GM23338 (cell line): Measurements from ENCODE around the gene SMR3B. TPM values are rescaled to one million over a fixed set of nuclear protein-coding genes. Genes with fewer than 3 reads are reported as not detected.

ENCODE experiments used
- ATAC-seq: fragments of 200-7000 bp; cut with Tn5 transposase; 3 replicates; pipeline ENCODE4 v1.9.1; 2020
- DNase-seq: peaks from one replicate; pipeline ENCODE4 v3.0.0-alpha.2; 2015; ENCODE audit warnings: low spot score
- H2AFZ ChIP-seq: fragments of 200-600 bp; sonication (generic); 2 replicates; pipeline ENCODE4 v1.8.0; 2016; ENCODE audit warnings: antibody characterized with exemption, mild to moderate bottlenecking, moderate library complexity
- H3F3A ChIP-seq: fragments of 200-600 bp; sonication (generic); replicated peaks from 2 replicates; pipeline ENCODE4 v1.8.0; 2017; ENCODE audit warnings: antibody characterized with exemption, mixed run types, low read depth
- H3K27ac ChIP-seq: fragments of 200-600 bp; sonication (generic); 2 replicates; pipeline ENCODE4 v1.6.1; 2016; ENCODE audit warnings: low read depth
- H3K27me3 ChIP-seq: fragments of 200-600 bp; sonication (generic); 2 replicates; pipeline ENCODE4 v1.8.0; 2016; ENCODE audit warnings: mild to moderate bottlenecking, mixed run types, moderate library complexity; ENCODE audit not compliant: insufficient read depth
- H3K36me3 ChIP-seq: fragments of 200-600 bp; sonication (generic); 2 replicates; pipeline ENCODE4 v1.8.0; 2016; ENCODE audit warnings: mild to moderate bottlenecking; ENCODE audit not compliant: insufficient read depth
- H3K4me1 ChIP-seq: fragments of 200-600 bp; sonication (generic); 2 replicates; pipeline ENCODE4 v1.8.0; 2016; ENCODE audit warnings: mild to moderate bottlenecking, moderate library complexity; ENCODE audit not compliant: insufficient read depth
- H3K4me2 ChIP-seq: fragments of 200-600 bp; sonication (generic); 2 replicates; pipeline ENCODE4 v1.7.1; 2017; ENCODE audit warnings: mixed run types
- H3K4me3 ChIP-seq: fragments of 200-600 bp; sonication (generic); 2 replicates; pipeline ENCODE4 v1.6.1; 2016; ENCODE audit warnings: mixed run types
- H3K79me2 ChIP-seq: fragments of 200-600 bp; sonication (generic); replicated peaks from 2 replicates; pipeline ENCODE4 v1.8.0; 2017; ENCODE audit warnings: mild to moderate bottlenecking; ENCODE audit not compliant: insufficient read depth
- H3K9me2 ChIP-seq: fragments of 200-600 bp; sonication (generic); 2 replicates; pipeline ENCODE4 v1.8.0; 2017; ENCODE audit not compliant: insufficient read depth
- H4K20me1 ChIP-seq: fragments of 200-600 bp; sonication (generic); replicated peaks from 2 replicates; pipeline ENCODE4 v1.8.0; 2017; ENCODE audit warnings: mild to moderate bottlenecking; ENCODE audit not compliant: insufficient read depth
- H3K27ac Mint-ChIP-seq: 2 replicates; pipeline ENCODE4 v1.8.0; 2020; ENCODE audit warnings: inconsistent platforms, mild to moderate bottlenecking, moderate library complexity, mixed read lengths
- H3K27me3 Mint-ChIP-seq: 3 replicates; pipeline ENCODE4 v1.8.0; 2022; ENCODE audit warnings: low read depth, mild to moderate bottlenecking, moderate library complexity, mixed read lengths, inconsistent platforms; ENCODE audit not compliant: insufficient read depth, poor library complexity
- H3K36me3 Mint-ChIP-seq: 3 replicates; pipeline ENCODE4 v1.8.0; 2021; ENCODE audit warnings: low read depth, mild to moderate bottlenecking, inconsistent platforms, moderate library complexity, mixed read lengths
- H3K4me1 Mint-ChIP-seq: 3 replicates; pipeline ENCODE4 v1.8.0; 2020; ENCODE audit warnings: mild to moderate bottlenecking, inconsistent platforms, mixed read lengths
- H3K4me3 Mint-ChIP-seq: 3 replicates; pipeline ENCODE4 v1.8.0; 2021; ENCODE audit warnings: moderate library complexity, mild to moderate bottlenecking, inconsistent platforms, mixed read lengths
- H3K9me3 Mint-ChIP-seq: 3 replicates; pipeline ENCODE4 v1.8.0; 2020; ENCODE audit warnings: moderate library complexity, mild to moderate bottlenecking, inconsistent platforms, mixed read lengths
- CREB1 ChIP-seq: fragments of 250-450 bp; sonication (Bioruptor Pico); IDR thresholded peaks from 2 replicates; pipeline ENCODE4 v1.5.0; 2020; ENCODE audit warnings: low read depth, mild to moderate bottlenecking, moderate library complexity
- EZH2 ChIP-seq: fragments of 200-600 bp; sonication (generic); IDR thresholded peaks from one replicate; pipeline ENCODE4 v1.8.0; 2017; ENCODE audit warnings: antibody characterized with exemption, mild to moderate bottlenecking, low read depth; ENCODE audit not compliant: unreplicated experiment
- EZH2phosphoT487 ChIP-seq: fragments of 200-600 bp; sonication (generic); IDR thresholded peaks from one replicate; pipeline ENCODE4 v1.8.1; 2018; ENCODE audit warnings: antibody characterized with exemption; ENCODE audit not compliant: unreplicated experiment
- JUNB ChIP-seq: IDR thresholded peaks from one replicate; pipeline ENCODE4 v1.6.1; 2016; ENCODE audit warnings: antibody characterized with exemption; ENCODE audit not compliant: unreplicated experiment
- NANOG ChIP-seq: IDR thresholded peaks from 2 replicates; pipeline ENCODE4 v1.6.1; 2016; ENCODE audit warnings: antibody characterized with exemption, borderline replicate concordance
- POLR2AphosphoS5 ChIP-seq: IDR thresholded peaks from 2 replicates; pipeline ENCODE4 v1.6.1; 2016; ENCODE audit warnings: antibody characterized with exemption, low read depth
- REST ChIP-seq: IDR thresholded peaks from one replicate; pipeline ENCODE4 v1.6.1; 2018; ENCODE audit warnings: antibody characterized with exemption; ENCODE audit not compliant: unreplicated experiment
- STAT1 ChIP-seq: IDR thresholded peaks from one replicate; pipeline ENCODE4 v1.6.1; 2016; ENCODE audit warnings: antibody characterized with exemption; ENCODE audit not compliant: unreplicated experiment
- ZNF114 ChIP-seq: fragments of 250-450 bp; sonication (Bioruptor Pico); IDR thresholded peaks from 2 replicates; pipeline ENCODE4 v1.5.0; 2020; ENCODE audit warnings: mild to moderate bottlenecking, moderate library complexity
- ZNF331 ChIP-seq: fragments of 250-450 bp; sonication (Bioruptor Pico); IDR thresholded peaks from 2 replicates; pipeline ENCODE4 v1.5.0; 2020; ENCODE audit warnings: low read depth, mild to moderate bottlenecking, moderate library complexity
- ZNF462 ChIP-seq: fragments of 250-450 bp; sonication (Bioruptor Pico); IDR thresholded peaks from 2 replicates; pipeline ENCODE4 v1.5.0; 2020; ENCODE audit warnings: mild to moderate bottlenecking, moderate library complexity
- polyA plus RNA-seq: library from polyadenylated mRNA; unstranded; fragments of >200 nt; fragmentation: Nextera tagmentation; extraction: Ambion mirVana; gene quantifications from 2 replicates; pipeline ENCODE4 v1.2.1, GENCODE V29; 2016
- total RNA-seq: library from RNA; depleted of rRNA; stranded (reverse); fragments of >200 nt; shearing (Covaris generic); gene quantifications from 2 replicates; pipeline ENCODE4 v1.2.3, GENCODE V29; 2014
- TF ChIP-seq, protein P1 (sequence below), 2 experiments: fragments of 200-600 bp in 1 of 2; sonication (generic) in 1 of 2; conservative IDR thresholded peaks; 2 replicates each; pipeline versions ENCODE4 v1.5.1 to v1.6.1; 2016 to 2017; ENCODE audit warnings: antibody characterized with exemption in 2 of 2, low read depth in 2 of 2, mild to moderate bottlenecking in 2 of 2, moderate library complexity in 1 of 2
- TF ChIP-seq, protein P2 (sequence below): IDR thresholded peaks from 2 replicates; pipeline ENCODE4 v1.6.1; 2016; ENCODE audit warnings: antibody characterized with exemption

SMR3B gene
- total and polyA plus RNA-seq, 2 experiments from 2014 or later = not detected

GRCh38 chr4:70356185-70356584 is 26.7 kb upstream of the SMR3B start:
- Histone ChIP-seq H4K20me1 (no peaks in the 10 kb centered on the region), H3F3A (no peaks in the 10 kb centered on the region), H3K27ac (no peak overlapping the region), H3K9me2 (0 out of 2 replicates have a peak, but pooled peaks cover 5% of the 10 kb centered on the region), H2AFZ (peak overlapping the region; percentile 28; the same call in 1 of the 2 replicates), H3K4me1 (no peaks in the 10 kb centered on the region), H3K27me3 (no peaks in the 10 kb centered on the region), H3K36me3 (no peaks in the 10 kb centered on the region), H3K4me2 (no peak overlapping the region), H3K79me2 (no peaks in the 10 kb centered on the region), H3K4me3 (no peak overlapping the region)
- H3K36me3 Mint-ChIP-seq = no peaks in the 10 kb centered on the region
- no peaks in the 10 kb centered on the region for H3K9me3 Mint-ChIP-seq
- H3K27me3 Mint-ChIP-seq = no peaks in the 10 kb centered on the region
- H3K4me1 Mint-ChIP-seq = 0 out of 3 replicates have a peak, but pooled peaks cover 2% of the 10 kb centered on the region
- DNase-seq = no peak
- TF ChIP-seq NANOG (no peak), REST (no peak), STAT1 (no peak), CREB1 (CRISPR knock-in tag) (no peak), POLR2AphosphoS5 (no peak), EZH2phosphoT487 (no peak), ZNF462 (CRISPR knock-in tag) (no peak), EZH2 (no peak), ZNF331 (CRISPR knock-in tag) (no peak), ZNF114 (CRISPR knock-in tag) (no peak), JUNB (no peak)
- TF ChIP-seq, protein P1, sequence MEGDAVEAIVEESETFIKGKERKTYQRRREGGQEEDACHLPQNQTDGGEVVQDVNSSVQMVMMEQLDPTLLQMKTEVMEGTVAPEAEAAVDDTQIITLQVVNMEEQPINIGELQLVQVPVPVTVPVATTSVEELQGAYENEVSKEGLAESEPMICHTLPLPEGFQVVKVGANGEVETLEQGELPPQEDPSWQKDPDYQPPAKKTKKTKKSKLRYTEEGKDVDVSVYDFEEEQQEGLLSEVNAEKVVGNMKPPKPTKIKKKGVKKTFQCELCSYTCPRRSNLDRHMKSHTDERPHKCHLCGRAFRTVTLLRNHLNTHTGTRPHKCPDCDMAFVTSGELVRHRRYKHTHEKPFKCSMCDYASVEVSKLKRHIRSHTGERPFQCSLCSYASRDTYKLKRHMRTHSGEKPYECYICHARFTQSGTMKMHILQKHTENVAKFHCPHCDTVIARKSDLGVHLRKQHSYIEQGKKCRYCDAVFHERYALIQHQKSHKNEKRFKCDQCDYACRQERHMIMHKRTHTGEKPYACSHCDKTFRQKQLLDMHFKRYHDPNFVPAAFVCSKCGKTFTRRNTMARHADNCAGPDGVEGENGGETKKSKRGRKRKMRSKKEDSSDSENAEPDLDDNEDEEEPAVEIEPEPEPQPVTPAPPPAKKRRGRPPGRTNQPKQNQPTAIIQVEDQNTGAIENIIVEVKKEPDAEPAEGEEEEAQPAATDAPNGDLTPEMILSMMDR (conservative IDR thresholded peaks at IDR 0.05; ENCODE audit: low read depth in 2 of 2) = no peak
- TF ChIP-seq, protein P2, sequence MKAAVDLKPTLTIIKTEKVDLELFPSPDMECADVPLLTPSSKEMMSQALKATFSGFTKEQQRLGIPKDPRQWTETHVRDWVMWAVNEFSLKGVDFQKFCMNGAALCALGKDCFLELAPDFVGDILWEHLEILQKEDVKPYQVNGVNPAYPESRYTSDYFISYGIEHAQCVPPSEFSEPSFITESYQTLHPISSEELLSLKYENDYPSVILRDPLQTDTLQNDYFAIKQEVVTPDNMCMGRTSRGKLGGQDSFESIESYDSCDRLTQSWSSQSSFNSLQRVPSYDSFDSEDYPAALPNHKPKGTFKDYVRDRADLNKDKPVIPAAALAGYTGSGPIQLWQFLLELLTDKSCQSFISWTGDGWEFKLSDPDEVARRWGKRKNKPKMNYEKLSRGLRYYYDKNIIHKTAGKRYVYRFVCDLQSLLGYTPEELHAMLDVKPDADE = no peak
- no peak for ATAC-seq
- H3K27ac Mint-ChIP-seq = no peak overlapping the region
- H3K4me3 Mint-ChIP-seq = no peak overlapping the region
